ENCODE data around the gene KRT9. TPM values are rescaled to one million over a fixed set of nuclear protein-coding genes. Genes with fewer than 3 reads are reported as not detected.
"Not testable (repeated sequence)": the region's sequence is repeated elsewhere in the genome, so short reads cannot be mapped to it uniquely, and the experiment has no call there.

Gene KRT9
- total and polyA plus RNA-seq, 10 of the 15 experiments (the other 5 are each of a cell fraction or from before 2014, with no cell fraction given), result not detected

DNA sequence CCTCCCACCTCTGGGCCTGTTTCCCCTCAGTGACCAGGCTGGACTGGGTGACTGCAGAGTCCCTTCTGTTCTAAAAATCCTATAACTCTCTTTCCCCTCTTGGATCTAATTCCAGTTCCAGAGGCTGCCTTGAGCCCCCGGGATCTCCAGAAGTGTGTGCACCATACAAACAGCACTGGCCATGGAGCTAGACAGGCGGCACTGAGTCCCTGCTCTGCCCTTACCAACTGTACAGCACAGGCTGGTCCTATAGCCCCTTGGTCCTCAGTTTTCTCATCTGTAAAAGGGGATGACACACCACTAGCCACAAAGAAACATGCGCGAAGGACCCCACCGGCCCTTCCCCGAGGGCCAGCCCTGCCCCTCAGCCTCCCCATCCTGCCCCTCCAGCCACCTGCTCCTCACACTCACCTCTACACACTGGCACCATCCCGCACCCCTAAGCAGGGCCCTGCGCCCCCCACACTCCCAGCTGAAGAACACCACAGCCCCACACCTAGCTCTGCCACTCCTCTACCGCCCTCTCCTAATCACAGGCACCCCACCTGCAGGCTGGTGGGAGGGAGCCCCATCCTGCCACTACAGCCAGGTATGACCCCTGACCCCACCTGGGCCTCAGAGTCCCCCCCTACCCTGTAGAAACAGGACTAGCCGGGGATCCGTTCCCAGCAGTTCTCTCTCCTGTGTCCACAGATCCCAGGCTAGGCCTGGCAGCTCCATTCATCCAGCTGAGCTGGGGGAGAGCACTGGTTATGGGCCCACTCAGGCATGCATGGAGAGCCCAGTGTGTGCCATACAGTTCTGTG is 41.6 kb upstream of the KRT9 start (continued):
- no peak for TF ChIP-seq CBX5 (IDR thresholded peaks at IDR 0.05; ENCODE audit: low read depth)

DNA sequence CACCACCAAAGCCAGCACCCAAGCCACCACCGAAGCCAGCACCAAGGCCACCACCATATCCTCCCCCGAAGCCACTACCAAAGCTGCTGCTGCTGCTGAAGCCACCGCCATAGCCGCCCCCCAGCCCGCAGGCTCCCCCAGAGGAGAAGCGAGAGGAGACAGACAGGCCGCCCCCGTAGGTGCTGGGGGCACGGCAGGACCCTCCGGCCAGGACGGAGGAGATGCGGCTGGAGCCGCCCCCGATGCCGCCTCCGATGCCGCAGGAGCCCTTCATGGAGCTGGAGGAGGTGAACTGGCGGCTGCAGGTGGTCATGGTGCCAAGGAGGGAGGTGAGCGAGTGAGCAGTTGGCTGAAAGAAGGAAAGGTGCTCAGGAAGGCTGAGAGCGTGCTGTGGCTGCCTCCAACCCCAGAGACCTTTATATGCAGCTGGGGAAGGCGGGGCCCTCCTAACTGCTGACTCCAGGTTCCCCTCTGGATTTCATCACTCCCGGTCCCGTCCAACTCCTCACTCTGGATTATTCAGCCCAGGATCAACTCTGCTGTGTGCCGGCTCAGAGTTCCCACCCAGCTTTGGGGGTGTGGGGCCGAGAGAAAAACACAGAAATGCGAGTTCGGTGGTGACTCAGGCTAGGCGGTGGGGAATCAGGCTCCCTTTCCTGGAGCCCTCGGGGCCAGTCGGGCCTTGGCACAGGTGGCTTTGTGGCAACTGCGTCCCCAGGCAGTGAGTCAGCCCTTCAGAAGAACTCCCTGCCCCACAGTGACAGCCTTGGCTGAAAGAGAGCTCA is 40.7 kb upstream of the KRT9 start, which contains the start of gene KRT16:
Gene KRT16 (minus strand): TSS at position 392 of the 785 bp plus-strand sequence. CDS start 79 bp downstream, at position 313.
- POLR2A ChIA-PET; intact Hi-C loops (cut with micrococcal nuclease; ENCODE audit: unreplicated experiment); H3K4me3 ChIP-seq; H2AFZ ChIP-seq (ENCODE audit: control insufficient read depth, low read depth, low read length); H4K20me1 ChIP-seq (ENCODE audit: control insufficient read depth, insufficient read depth); ATAC-seq; H3K79me2 ChIP-seq (ENCODE audit: control insufficient read depth, insufficient read depth, low read length); DNase-seq (ENCODE audit: low read depth, low spot score); H3K4me1 ChIP-seq (ENCODE audit: control insufficient read depth, insufficient read depth, low read length); H3K4me2 ChIP-seq (ENCODE audit: control insufficient read depth, insufficient read depth); BruUV-seq (replicated peaks); H3K27ac ChIP-seq (ENCODE audit: control insufficient read depth, insufficient read depth); CTCF ChIA-PET; H3K9ac ChIP-seq (ENCODE audit: control insufficient read depth, insufficient read depth, low read length); H3K27me3 ChIP-seq (replicated peaks in 1 of 2; ENCODE audit: control insufficient read depth in 2 of 2, insufficient read depth in 2 of 2, low read length in 1 of 2); H3K9me3 ChIP-seq (replicated peaks; ENCODE audit: control insufficient read depth, insufficient read depth, low read length); in situ Hi-C loops (cut with MboI); SMC1A ChIA-PET (ENCODE audit: uncharacterized antibody, unreplicated experiment); H3K36me3 ChIP-seq (ENCODE audit: control insufficient read depth in 2 of 2, insufficient read depth in 2 of 2, low read length in 1 of 2); FAIRE-seq; RAD21 ChIA-PET (ENCODE audit: unreplicated experiment): not testable (repeated sequence)
- WGBS (ENCODE audit: insufficient coverage, insufficient replicate concordance, low lambda C conversion rate, missing lambda C conversion rate), result 35% methylated on average over 30 of the region's 31 CpGs

DNA sequence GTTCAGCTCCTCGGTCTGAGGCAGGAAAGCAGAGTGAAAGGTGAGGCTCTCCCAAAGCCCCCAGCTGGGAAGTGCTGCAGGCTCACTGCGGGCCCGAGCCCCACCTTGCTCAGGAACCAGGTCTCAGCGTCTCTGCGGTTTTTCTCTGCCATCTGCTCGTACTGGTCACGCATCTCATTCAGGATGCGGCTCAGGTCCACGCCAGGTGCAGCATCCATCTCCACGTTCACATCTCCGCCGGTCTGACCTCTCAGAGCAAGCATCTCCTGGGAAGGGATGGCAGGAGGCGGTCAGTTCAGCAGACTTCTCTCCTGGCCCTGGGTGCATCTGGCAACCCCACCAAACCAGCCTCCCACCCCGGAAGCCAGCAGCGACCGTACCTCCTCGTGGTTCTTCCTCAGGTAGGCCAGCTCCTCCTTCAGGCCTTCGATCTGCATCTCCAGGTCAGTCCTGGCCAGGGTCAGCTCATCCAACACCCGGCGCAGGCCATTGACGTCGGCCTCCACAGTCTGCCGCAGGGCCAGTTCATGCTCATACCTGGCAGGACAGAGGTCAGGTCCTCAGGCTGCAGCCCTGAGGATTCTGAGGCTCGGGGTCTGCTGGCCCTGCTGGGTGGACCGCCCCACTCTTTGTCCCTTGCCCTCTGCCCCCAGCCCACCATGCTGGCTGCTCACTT is 39.2 kb upstream of the KRT9 start:
- Histone ChIP-seq H3K36me3 (ENCODE audit: control insufficient read depth in 2 of 2, insufficient read depth in 2 of 2, low read length in 1 of 2) (no peaks in the 10 kb centered on the region), H3K9me3 (replicated peaks; ENCODE audit: control insufficient read depth, insufficient read depth, low read length) (peaks cover 3% of the 10 kb centered on the region; the same call in 2 of the 3 replicates), H4K20me1 (ENCODE audit: control insufficient read depth, insufficient read depth) (no peaks in the 10 kb centered on the region), H3K4me3 (no peak overlapping the region), H3K9ac (ENCODE audit: control insufficient read depth, insufficient read depth, low read length) (no peak overlapping the region), H3K27ac (ENCODE audit: control insufficient read depth, insufficient read depth) (no peak overlapping the region), H3K4me2 (ENCODE audit: control insufficient read depth, insufficient read depth) (no peak overlapping the region), H2AFZ (ENCODE audit: control insufficient read depth, low read depth, low read length) (no peak overlapping the region), H3K4me1 (ENCODE audit: control insufficient read depth, insufficient read depth, low read length) (no peaks in the 10 kb centered on the region), H3K27me3 (replicated peaks in 1 of 2; ENCODE audit: control insufficient read depth in 2 of 2, insufficient read depth in 2 of 2, low read length in 1 of 2) (no peaks in the 10 kb centered on the region; a peak in 1 of 4 replicates), H3K79me2 (ENCODE audit: control insufficient read depth, insufficient read depth, low read length) (no peaks in the 10 kb centered on the region)
- no TSS peak for BruUV-seq (replicated peaks)
- TF ChIP-seq SREBF1 (IDR thresholded peaks at IDR 0.05; ENCODE audit: low read length) (no peak), DPF2 (IDR thresholded peaks at IDR 0.05) (no peak), ZNF622 (IDR thresholded peaks at IDR 0.05) (no peak), IKZF1 (conservative IDR thresholded peaks at IDR 0.05) (no peak), POU2F2 (IDR thresholded peaks at IDR 0.05; ENCODE audit: borderline replicate concordance, low read depth, low read length) (no peak)
- TF ChIP-seq, protein P1, sequence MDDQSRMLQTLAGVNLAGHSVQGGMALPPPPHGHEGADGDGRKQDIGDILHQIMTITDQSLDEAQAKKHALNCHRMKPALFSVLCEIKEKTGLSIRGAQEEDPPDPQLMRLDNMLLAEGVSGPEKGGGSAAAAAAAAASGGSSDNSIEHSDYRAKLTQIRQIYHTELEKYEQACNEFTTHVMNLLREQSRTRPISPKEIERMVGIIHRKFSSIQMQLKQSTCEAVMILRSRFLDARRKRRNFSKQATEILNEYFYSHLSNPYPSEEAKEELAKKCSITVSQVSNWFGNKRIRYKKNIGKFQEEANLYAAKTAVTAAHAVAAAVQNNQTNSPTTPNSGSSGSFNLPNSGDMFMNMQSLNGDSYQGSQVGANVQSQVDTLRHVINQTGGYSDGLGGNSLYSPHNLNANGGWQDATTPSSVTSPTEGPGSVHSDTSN (IDR thresholded peaks at IDR 0.05; ENCODE audit: insufficient replicate concordance, low read depth, low read length), result no peak
- FAIRE-seq (no peak), ATAC-seq (no peak), DNase-seq (ENCODE audit: low read depth, low spot score) (no peak)
- WGBS (ENCODE audit: insufficient coverage, insufficient replicate concordance, low lambda C conversion rate, missing lambda C conversion rate), result 44% methylated on average over 25 of the region's 25 CpGs
- SMC1A ChIA-PET (ENCODE audit: uncharacterized antibody, unreplicated experiment), result no interaction called here
- POLR2A ChIA-PET, result no interaction called here
- in situ Hi-C loops (cut with MboI) (no loop called here), intact Hi-C loops (cut with micrococcal nuclease; ENCODE audit: unreplicated experiment) (no loop called here)
- CTCF ChIA-PET, result interaction anchor here (2.3 kb wide), 1 partner anchor 38 kb away, joined by 5 read pairs; no protein-coding TSS in a partner anchor
- RAD21 ChIA-PET (ENCODE audit: unreplicated experiment), result no interaction called here
